ENCODE results near the gene OR8D1.

Gene OR8D1

GRCh38 chr11:124313849-124314248, at the start of gene OR8D1:
Gene OR8D1 (minus strand): TSS chr11:124313949. CDS start chr11:124310766, 3,183 bp downstream.
- DNase-seq (ENCODE audit: low read depth), result no peak

GRCh38 chr11:124359566-124359965, 45.8 kb upstream of the OR8D1 start:
- no peak for DNase-seq (ENCODE audit: low read depth)

GRCh38 chr11:124346311-124346955, 32.7 kb upstream of the OR8D1 start:
- DNase-seq (ENCODE audit: low read depth), result no peak

- DNase-seq (ENCODE audit: low read depth), result no peak
Observed at GRCh38 chr11:124344346-124344745, 30.6 kb upstream of the OR8D1 start.

GRCh38 chr11:124340142-124340447, 26.3 kb upstream of the OR8D1 start:
- DNase-seq (ENCODE audit: low read depth), result no peak

GRCh38 chr11:124339396-124340141, 25.8 kb upstream of the OR8D1 start:
- DNase-seq (ENCODE audit: low read depth), result no peak

GRCh38 chr11:124331873-124332272, 18.1 kb upstream of the OR8D1 start:
- no peak for DNase-seq (ENCODE audit: low read depth)

- DNase-seq (ENCODE audit: low read depth), result no peak
Observed at GRCh38 chr11:124329787-124330478, 16.2 kb upstream of the OR8D1 start.

GRCh38 chr11:124327775-124328174, 14.0 kb upstream of the OR8D1 start:
- DNase-seq (ENCODE audit: low read depth), result no peak

GRCh38 chr11:124322356-124322755, 8.6 kb upstream of the OR8D1 start:
- DNase-seq (ENCODE audit: low read depth), result no peak

GRCh38 chr11:124320097-124320496, 6.3 kb upstream of the OR8D1 start, which contains the start of gene OR8D2:
Gene OR8D2 (minus strand): TSS chr11:124320197. CDS start chr11:124320197, 0 bp downstream.
- no peak for DNase-seq (ENCODE audit: low read depth)

GRCh38 chr11:124315052-124315451, 1.3 kb upstream of the OR8D1 start:
- DNase-seq (ENCODE audit: low read depth), result no peak

GRCh38 chr11:124313131-124313530, 618 bp downstream of the OR8D1 start:
- DNase-seq (ENCODE audit: low read depth), result no peak

GRCh38 chr11:124311670-124312069, 2.1 kb downstream of the OR8D1 start:
- DNase-seq (ENCODE audit: low read depth), result no peak

GRCh38 chr11:124311269-124311668, 2.5 kb downstream of the OR8D1 start:
- no peak for DNase-seq (ENCODE audit: low read depth)

- DNase-seq (ENCODE audit: low read depth), result no peak
Observed at GRCh38 chr11:124310721-124311120, 3.0 kb downstream of the OR8D1 start.

- no peak for DNase-seq (ENCODE audit: low read depth)
Observed at GRCh38 chr11:124307093-124307492, 6.7 kb downstream of the OR8D1 start.

- DNase-seq (ENCODE audit: low read depth), result no peak
Observed at GRCh38 chr11:124302347-124303125, 11.2 kb downstream of the OR8D1 start.

- DNase-seq (ENCODE audit: low read depth), result no peak
Observed at GRCh38 chr11:124301548-124301947, 12.2 kb downstream of the OR8D1 start.

- DNase-seq (ENCODE audit: low read depth), result no peak
Observed at GRCh38 chr11:124297921-124298320, 15.8 kb downstream of the OR8D1 start.

- no peak for DNase-seq (ENCODE audit: low read depth)
Observed at GRCh38 chr11:124296016-124296415, 17.7 kb downstream of the OR8D1 start.

- DNase-seq (ENCODE audit: low read depth), result no peak
Observed at GRCh38 chr11:124294687-124295086, 19.1 kb downstream of the OR8D1 start.
